GM19240 (cell line): ENCODE results near the gene PDZD4.

ENCODE experiments used
- DNase-seq: peaks from one replicate; pipeline ENCODE4 v3.0.0; 2011; ENCODE audit warnings: low spot score; ENCODE audit not compliant: insufficient read length

Gene PDZD4

GRCh38 chrX:153755136-153755535 lies 75.2 kb downstream of the PDZD4 start:
- no peak for DNase-seq
